Mucosa of gallbladder (tissue), 1 donor: ENCODE measurements around the gene MOK. TPM values are rescaled to one million over a fixed set of nuclear protein-coding genes. Genes with fewer than 3 reads are reported as not detected.
"Not testable (repeated sequence)": the region's sequence is repeated elsewhere in the genome, so short reads cannot be mapped to it uniquely, and the experiment has no call there.

Experiments used
- DNase-seq: peaks from one replicate; pipeline ENCODE4 v3.0.0-alpha.2; 2020; ENCODE audit warnings: low spot score
- total RNA-seq: library from RNA; stranded (reverse); gene quantifications from one replicate; pipeline ENCODE4 v1.2.1, GENCODE V29; 2021
- donor health status: DM: no; HTN: no; CAD: no.

MOK gene
- total RNA-seq, 1 donor from 2014 or later, result 20.5 TPM

- no peak for DNase-seq
These were observed 56.8 kb downstream of the MOK start for GRCh38 chr14:102248121-102248520.

DNA sequence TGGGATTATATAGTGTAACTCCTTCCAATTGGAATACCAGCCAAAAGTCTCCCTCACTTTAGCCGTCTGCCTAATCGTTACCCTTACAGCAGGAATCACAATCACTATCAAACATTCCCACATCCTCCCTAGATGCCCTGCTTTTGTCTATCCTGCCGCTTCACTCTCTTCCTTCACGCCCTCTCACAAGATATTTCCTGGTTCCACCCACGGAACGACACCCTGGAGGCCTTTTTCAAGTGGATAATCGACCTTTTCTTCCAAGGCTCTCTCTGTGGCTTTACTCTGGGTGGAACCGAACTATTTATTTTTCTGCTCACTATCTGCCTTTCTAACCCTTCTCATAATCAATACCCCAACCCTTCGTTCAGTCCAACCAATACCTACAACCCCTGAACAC is 58.9 kb downstream of the MOK start:
- no peak for DNase-seq

DNA sequence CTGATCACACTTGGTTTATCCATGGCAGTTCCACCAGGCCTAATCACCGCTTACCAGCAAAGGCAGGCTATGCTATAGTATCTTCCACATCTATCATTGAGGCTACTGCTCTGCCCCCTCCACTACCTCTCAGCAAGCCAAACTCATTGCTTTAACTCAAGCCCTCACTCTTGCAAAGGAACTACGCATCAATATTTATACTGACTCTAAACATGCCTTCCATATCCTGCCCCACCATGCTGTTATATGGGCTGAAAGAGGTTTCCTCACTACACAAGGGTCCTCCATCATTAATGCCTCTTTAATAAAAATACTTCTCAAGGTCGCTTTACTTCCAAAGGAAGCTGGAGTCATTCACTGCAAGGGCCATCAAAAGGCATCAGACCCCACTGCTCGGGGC is 61.2 kb downstream of the MOK start:
- not testable (repeated sequence) for DNase-seq

- DNase-seq, result no peak
These were observed 63.8 kb downstream of the MOK start for GRCh38 chr14:102241147-102241546.

GRCh38 chr14:102240481-102240880 is 64.5 kb downstream of the MOK start:
- not testable (repeated sequence) for DNase-seq

- no peak for DNase-seq
These were observed 65.7 kb downstream of the MOK start for GRCh38 chr14:102239231-102239630.

DNA sequence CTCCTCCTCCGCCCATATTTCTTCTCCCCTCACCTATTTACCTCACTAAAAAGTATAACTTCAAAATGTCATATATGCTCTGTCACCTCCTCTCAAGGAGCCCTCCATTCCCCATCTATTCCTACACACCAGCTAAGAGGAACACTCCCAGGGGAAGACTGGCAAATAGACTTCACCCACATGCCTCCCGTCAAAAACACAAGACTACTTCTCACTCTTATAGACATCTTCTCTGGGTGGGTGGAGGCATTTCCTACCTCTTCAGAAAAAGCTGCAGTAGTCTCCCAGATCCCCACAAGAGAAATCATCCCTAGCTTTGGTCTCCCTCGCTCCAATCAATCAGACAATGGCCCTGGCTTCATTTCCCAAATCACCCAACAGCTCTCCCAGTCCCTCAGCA is 66.2 kb downstream of the MOK start:
- DNase-seq, result no peak

DNA sequence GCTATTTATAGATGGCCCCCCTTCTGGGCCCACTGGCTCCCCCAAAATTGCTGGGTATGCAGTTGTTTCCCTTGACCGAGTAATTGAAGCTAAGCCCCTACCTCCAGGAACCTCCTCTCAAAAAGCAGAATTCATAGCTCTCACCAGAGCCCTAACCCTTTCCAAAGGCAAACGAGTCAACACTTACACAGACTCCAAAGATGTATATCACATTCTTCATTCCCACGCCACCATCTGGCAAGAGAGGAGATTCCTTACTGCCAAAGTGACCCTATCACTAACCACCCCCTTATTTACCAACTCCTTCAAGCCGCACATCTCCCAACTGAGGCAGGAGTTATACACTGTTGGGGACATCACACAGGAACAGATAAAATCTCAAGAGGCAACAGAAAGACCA is 66.8 kb downstream of the MOK start:
- no peak for DNase-seq

GRCh38 chr14:102236026-102236425 is 68.9 kb downstream of the MOK start:
- no peak for DNase-seq

DNA sequence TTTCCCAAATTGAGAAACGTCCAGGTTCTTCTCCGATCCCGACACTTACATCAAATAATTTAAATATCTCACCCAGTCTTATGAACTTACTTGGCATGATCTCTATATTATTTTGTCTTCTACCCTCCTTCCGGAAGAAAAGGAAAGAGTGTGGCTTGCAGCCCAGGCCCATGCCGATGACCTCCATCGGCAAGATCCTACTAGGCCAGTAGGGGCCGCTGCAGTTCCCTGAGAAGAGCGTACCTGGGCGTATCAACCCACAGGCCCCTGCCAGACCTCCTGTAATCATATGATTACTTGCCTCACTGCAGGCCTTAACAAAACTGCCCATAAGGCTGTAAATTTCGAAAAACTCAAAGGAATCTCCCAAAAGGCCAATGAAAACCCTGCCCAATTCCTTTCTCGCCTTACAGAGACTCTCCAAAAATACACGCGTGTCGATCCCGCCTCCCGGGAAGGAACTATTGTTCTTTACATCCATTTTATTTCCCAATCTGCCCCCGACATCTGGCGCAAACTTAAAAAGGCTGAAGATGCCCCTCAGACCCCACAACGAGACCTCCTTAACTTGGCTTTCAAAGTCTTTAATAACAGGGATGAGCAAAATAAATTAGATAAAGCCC is 69.6 kb downstream of the MOK start:
- DNase-seq, result peak; percentile 83

DNA sequence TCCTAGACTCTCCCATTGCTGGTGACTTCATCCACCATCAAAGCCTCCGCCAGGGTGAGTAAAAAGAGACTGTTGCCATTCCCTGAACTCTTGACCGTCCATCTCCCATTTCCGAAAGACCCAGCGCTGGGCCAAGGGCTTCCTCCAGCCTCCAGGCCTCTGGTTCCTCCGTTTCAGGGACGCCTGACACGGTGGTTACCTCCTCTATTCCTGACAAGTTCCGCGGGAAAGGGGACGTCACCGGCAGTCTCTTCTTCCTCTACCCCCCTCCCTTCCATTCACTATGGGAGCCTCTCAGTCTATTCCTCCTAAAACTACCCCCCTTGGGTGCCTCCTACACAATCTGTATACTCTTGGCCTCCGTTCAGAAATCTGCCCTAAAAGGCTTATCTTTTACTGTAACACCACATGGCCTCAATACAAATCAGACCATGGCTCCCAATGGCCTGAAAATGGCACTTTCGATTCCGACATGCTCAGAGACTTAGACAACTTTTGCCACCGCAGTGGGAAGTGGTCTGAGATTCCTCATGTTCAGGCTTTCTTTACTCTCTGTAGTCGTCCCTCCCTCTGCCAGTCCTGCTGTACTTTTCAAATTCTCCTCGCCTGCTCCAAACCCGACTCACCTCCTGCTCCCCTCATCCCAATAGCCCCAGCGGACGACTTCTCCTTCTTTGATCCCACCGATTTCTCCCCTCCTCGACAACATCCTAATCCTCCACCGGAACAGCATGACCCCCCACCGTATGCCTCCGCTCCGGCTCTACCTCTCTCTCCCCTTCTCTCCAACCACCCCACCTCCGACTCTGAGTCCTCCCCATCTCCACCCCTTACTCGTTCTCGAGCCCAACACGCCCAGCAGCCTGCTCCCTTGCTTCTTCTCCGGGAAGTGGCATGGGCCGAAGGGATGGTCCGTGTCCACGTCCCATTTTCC is 70.4 kb downstream of the MOK start:
- no peak for DNase-seq

DNA sequence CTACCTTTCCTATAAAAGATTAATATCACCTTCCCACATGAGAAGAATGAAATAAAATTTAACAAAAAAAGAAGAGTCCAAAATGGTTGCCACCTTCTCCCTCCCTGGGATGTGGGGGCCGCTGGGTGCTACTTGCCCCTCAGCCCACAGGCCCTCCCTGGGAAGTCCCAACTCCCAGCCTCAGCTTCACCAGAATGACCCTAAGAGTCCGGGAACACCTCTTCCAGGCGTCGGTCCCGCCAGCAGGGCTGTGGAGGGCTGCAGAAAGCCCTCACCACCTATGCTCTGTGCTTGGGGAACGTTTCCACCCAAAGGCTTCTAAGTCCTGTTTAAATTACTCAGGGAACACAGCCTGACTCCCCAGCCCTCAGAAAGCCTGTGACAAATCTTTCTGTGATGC is 71.9 kb downstream of the MOK start:
- DNase-seq, result no peak

DNA sequence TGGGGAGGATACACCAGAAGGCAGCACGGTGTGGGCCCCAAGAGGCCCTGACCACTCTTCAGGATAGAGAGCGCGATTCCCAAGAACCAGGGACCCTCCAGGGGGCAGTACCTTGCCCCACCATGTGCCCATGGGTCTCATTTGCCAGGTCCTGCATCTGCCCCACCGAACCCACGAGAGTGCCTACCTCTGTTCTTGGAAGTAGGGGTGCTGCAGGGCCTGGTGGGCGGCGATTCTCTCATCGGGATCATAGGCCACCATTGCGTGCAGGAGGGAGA is 72.7 kb downstream of the MOK start:
- DNase-seq, result no peak

DNA sequence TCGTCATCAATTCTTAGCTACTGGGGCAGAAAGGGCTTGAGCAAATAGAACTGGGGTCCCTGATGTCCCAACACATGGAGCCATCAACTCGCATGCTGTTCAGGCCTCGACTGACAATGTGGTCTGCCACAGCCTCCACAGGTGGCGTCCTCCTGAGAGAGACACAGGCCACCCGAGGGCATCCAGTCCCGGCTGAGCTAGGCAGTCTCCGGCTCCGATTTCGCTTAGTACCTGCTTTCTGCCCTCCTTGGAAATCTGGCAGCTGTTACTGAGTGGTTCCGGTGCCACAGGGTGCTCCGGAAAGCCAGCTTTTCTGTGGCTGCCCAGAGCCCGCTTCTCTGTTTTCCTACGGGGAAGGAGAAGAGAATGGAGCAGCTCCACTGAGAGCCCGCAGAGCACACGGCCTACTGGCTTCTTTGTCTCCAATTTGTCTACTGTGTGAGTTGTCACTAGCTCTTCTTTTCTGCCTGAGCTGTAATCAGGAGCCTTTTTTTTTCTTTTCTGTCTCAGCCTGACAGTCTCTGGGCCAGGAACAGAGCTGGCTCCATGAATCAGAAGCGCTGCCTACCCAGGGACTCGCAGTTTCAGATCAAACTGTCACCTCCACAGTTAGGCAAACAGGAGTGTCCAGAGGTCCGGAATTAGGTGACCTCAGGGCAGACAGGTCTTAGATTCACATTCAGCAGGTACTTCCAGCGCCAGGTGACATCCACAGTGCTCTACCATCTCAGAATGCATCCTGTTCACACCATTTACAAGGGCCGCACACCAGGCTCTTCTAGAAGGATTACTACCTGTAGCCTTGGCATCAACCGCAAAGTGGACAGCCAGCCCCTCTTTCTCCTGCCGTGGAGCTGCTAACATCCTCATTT is 73.3 kb downstream of the MOK start:
- no peak for DNase-seq

DNA sequence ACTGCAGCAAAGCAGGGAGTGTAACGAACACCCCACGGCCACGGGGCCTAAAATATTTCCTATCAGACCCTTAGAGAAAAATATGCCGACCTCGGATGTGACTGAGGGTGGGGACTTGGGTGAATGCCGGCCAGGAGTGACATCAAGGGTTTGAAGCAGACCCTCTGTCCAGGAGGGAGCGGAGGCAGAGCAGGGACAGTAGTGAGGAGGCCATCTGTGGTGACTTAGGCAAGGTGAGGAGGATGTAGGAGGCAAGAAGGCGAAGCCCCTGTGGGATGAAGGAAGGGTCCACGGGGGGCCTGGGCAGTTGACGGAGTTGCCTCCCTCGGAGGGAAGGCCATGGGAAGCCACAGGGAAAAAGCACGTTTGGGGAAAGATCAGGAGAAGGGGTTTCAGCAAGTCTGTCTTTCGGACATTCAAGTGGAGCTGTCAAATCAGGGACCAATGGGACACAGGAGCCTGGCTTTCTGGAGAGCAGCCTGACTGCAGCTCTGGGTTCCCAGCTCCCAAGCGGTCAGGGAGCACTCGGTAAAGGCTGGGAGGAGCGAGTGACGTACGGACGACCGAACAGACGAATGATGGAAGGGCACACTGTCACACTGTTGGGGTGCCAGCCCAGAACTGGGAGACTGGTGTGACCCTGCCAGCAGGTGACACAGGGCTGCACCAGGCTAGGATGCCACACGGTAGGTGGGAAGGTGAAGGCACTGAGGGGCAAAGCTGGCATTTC is 74.3 kb downstream of the MOK start:
- no peak for DNase-seq

- DNase-seq, result no peak
These were observed 75.2 kb downstream of the MOK start for GRCh38 chr14:102229739-102230092.

DNA sequence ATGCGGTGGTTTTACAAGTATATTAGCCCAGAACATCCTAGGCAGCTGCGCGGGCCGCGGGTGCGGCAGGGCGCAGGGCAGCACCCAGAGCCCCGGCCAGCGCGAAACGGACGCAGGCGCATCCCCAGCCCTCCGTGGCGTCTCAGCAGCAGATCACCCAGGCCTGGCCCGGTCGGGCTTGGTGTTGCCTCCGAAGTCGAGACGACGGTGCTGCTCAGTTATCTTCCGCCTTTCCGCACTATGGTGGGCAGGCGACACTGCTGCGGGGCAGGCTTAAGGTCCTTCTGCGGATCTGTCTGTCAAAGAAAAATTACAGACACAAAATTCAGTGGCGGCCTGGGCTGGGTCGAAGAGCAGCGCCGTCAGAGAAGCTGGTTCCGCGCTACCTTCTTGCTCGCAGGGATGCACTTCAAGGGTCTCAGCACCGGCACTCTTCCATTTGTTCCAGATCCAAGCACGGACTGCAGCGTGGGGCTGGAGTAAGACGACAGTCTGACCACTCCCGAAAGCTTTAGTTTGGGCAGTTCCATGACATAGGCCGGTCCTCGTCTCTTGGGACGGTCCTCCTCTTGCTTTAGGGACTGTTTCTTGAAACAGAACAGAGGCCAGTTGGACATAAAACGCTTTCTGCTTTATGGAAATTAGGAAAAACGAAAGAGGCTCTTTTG is 75.8 kb downstream of the MOK start:
- DNase-seq, result no peak

GRCh38 chr14:102227184-102227964 is 77.6 kb downstream of the MOK start:
- no peak for DNase-seq

DNA sequence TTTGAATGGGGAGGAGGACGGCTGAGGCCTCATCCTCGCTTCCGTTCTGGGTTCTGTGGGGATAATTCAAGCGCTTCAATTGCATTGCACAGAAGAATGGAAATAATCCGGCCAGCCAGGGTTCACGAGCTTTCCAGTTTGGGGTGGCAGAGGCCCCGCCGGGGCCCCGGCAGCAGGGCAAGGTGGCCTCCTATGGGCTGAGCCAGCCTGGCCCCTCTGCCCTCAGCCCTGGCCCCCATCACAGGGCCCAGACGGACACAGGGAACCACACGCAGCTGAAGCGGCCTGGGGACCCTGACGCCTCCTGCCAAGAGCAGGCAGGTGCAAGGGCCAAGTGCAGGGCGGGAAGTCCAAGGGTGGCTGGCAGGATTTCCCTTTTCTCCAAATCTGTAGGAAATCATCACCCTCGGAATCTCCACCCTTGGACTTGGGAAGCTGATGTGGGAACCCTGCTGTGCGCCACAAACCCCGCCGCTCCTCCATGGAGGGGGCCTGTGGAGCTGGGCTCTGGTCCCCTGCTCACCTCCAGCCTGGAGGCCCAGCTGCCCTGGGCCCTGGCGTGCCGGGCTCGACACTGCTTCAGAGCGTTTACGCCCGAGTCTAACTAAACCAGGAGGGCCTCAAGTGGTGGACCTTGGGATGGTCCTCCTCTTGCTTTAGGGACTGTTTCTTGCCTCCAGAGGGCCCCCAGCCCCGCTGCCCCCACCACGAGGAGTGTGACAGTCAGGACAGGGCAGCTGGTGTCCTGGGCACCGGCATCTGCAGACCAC is 78.4 kb downstream of the MOK start:
- DNase-seq, result no peak

DNA sequence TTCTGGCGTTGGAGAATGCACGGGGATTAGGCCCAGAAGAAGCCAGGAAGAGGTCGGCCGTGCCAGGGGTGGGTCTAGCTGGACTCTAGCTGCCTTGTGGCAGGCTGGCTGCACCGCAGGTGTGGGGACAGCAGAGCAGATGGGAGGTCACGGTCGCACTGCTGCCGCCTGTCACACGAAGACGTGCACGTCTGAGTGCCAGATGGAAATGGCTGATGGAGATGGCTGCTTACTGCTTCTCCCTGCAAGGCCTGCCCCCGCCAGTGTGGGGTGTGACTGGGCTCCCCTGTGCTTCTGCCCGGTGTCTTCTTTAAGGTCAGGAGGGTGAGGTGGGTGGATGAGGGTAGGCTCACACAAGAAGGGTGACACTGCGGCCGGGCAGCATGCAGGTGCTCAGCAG is 79.0 kb downstream of the MOK start:
- DNase-seq, result no peak
